ENCODE measurements around the gene PIBF1. TPM values are rescaled to one million over a fixed set of nuclear protein-coding genes. Genes with fewer than 3 reads are reported as not detected.
"Not testable (repeated sequence)": the region's sequence is repeated elsewhere in the genome, so short reads cannot be mapped to it uniquely, and the experiment has no call there.

Gene PIBF1
- total RNA-seq, 6 experiments from 2014 or later, result 5.3 to 10.9 (median 7.8) TPM

DNA sequence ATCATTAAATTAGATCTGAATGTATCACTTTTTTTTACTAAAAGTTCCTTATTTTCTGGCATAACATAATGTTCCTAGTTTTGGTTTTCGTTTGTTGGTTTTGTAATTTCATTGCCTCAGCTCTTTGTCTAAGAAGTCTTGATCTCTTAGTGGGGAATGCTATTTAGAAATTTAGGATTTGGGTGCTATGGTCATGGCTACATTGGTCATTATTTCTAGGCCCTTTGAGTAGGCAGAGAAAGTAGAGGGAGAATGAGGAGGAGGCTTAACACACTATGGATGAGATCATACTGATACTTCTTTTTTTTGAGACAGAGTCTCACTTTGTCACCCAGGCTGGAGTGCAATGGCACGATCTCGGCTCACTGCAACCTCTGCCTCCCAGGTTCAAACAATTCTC, 41.8 kb downstream of the PIBF1 start:
- Histone ChIP-seq H3K27ac (no peak overlapping the region), H3K4me3 (no peak overlapping the region), H3K27me3 (no peaks in the 10 kb centered on the region), H3K9me3 (no peaks in the 10 kb centered on the region), H3K36me3 (peaks cover 0 to 12% (median 6%) of the 10 kb centered on the region in 4 donors), H3K4me1 (no peaks in the 10 kb centered on the region)
- intact Hi-C loops (cut with DNase I), result no loop called here
- no peak for DNase-seq
- 88% methylated on average over 2 of the region's 3 CpGs for WGBS (ENCODE audit: insufficient coverage, low coverage, low lambda C conversion rate, missing lambda C conversion rate)
- no peak for ATAC-seq
- no peak for TF ChIP-seq POLR2A (IDR thresholded peaks at IDR 0.05)

DNA sequence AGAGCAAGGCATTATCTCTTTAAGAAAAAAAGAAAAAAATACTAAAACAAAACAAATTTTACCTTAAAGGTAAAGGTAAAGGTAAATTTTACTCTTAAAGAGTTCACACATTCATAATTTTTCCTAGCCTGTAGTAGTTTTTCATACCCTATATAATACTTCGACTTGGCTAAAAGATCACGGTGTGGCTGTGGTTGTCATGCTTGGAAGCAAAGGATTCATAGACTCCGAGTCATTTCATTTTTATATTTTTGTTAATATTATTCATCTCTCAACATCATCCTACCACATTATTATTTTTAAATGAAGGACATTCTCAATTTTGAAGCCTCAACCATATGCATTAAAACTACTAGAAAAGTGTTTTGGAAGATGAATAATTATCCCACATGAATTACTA, 52.7 kb downstream of the PIBF1 start:
- Histone ChIP-seq H3K4me3 (no peak overlapping the region), H3K9me3 (no peaks in the 10 kb centered on the region), H3K36me3 (peaks cover 0 to 3% (median 0%) of the 10 kb centered on the region in 4 donors), H3K4me1 (no peaks in the 10 kb centered on the region), H3K27me3 (no peaks in the 10 kb centered on the region), H3K27ac (no peak overlapping the region)
- WGBS (ENCODE audit: insufficient coverage, low coverage, low lambda C conversion rate, missing lambda C conversion rate), result 98% methylated on average over 3 of the region's 3 CpGs
- TF ChIP-seq, protein P1, sequence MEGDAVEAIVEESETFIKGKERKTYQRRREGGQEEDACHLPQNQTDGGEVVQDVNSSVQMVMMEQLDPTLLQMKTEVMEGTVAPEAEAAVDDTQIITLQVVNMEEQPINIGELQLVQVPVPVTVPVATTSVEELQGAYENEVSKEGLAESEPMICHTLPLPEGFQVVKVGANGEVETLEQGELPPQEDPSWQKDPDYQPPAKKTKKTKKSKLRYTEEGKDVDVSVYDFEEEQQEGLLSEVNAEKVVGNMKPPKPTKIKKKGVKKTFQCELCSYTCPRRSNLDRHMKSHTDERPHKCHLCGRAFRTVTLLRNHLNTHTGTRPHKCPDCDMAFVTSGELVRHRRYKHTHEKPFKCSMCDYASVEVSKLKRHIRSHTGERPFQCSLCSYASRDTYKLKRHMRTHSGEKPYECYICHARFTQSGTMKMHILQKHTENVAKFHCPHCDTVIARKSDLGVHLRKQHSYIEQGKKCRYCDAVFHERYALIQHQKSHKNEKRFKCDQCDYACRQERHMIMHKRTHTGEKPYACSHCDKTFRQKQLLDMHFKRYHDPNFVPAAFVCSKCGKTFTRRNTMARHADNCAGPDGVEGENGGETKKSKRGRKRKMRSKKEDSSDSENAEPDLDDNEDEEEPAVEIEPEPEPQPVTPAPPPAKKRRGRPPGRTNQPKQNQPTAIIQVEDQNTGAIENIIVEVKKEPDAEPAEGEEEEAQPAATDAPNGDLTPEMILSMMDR (IDR thresholded peaks at IDR 0.05), result no peak
- no peak for TF ChIP-seq POLR2A (IDR thresholded peaks at IDR 0.05)
- DNase-seq (no peak), ATAC-seq (no peak)
- intact Hi-C loops (cut with DNase I), result no loop called here

DNA sequence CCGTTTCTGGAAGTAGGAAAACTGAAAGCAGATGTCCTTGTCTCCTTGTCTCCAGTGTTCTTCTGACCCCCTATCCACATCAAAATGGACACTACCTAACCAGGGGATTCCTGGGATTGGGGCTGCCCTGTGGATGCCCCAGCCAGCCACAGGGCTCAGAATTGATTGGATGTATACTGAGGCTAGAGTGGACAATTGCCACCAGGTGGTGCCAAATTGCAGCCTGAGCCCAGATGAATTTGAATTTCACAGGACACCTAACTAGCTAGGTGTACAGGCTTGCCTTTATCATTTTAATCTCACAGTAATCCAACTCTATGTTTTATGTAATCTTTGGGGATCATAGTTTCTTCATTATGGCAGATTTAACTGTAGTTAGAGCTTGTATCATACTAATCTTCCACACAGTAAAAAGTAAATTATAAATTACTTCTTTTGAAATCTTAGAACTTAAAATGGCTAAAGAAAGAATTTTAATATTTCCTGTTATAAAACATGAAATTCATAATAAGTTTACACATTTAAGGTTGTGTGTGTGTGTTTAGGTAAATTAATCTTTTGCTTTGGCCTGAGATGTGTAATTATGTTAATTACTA, 58.0 kb downstream of the PIBF1 start:
- Histone ChIP-seq H3K9me3 (no peaks in the 10 kb centered on the region), H3K4me1 (no peaks in the 10 kb centered on the region), H3K36me3 (peaks cover 0 to 4% (median 1%) of the 10 kb centered on the region in 4 donors), H3K27me3 (no peaks in the 10 kb centered on the region), H3K4me3 (no peak overlapping the region), H3K27ac (no peak overlapping the region)
- no peak for TF ChIP-seq POLR2A (IDR thresholded peaks at IDR 0.05)
- TF ChIP-seq, protein P1 (IDR thresholded peaks at IDR 0.05), result peak; percentile 61 to 75 (median 68)
- ATAC-seq, result peak; percentile 90 to 97 (median 92)
- intact Hi-C loops (cut with DNase I), result no loop called here
- peak in 2 of 3 donors; percentile 36 to 65 for DNase-seq
- 50% methylated on average over 1 of the region's 1 CpG for WGBS (ENCODE audit: insufficient coverage, low coverage, low lambda C conversion rate, missing lambda C conversion rate)

DNA sequence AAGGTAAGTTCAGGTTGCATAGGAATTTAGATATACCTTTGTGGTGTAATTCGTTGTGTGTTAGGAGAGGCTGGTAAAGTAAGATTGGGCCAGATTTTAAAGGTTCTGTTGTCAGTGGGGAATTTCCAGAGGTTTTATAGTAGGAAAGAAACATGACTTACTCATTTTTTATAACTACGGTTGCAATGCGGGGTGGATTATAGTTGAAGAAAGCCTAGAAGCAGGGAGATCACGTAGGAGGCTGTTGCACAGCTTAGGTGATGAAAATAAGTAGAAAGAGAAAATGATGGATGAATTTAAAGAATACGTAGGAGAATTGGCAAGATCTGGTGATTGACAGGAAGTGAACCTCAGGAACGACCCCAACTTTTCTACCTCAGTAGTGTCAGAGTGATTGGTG, 61.1 kb downstream of the PIBF1 start:
- no peaks in the 10 kb centered on the region for H3K9me3 ChIP-seq
- no peaks in the 10 kb centered on the region for H3K4me1 ChIP-seq
- H3K4me3 ChIP-seq, result no peak overlapping the region
- ATAC-seq (no peak), DNase-seq (no peak)
- no peaks in the 10 kb centered on the region for H3K27me3 ChIP-seq
- no peak for TF ChIP-seq POLR2A (IDR thresholded peaks at IDR 0.05)
- TF ChIP-seq, protein P1 (IDR thresholded peaks at IDR 0.05), result no peak
- WGBS (ENCODE audit: insufficient coverage, low coverage, low lambda C conversion rate, missing lambda C conversion rate), result 97% methylated on average over 6 of the region's 6 CpGs
- no peak overlapping the region for H3K27ac ChIP-seq
- intact Hi-C loops (cut with DNase I), result no loop called here
- peaks cover 0 to 12% (median 0%) of the 10 kb centered on the region in 4 donors for H3K36me3 ChIP-seq

DNA sequence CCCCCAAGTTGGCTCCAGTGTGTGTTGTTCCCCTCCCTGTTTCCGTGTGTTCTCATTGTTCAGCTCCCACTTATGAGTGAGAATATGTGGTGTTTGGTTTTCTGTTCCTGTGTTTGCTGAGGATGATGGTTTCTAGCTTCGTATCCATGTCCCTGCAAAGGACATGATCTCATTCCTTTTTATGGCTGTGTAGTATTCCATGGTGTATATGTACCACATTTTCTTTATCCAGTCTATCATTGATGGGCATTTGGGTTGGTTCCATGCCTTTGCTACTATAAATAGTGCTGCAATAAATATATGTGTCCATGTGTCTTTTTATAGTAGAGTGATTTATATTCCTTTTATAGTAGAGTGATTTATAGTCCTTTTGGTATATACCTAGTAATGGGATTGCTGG, 63.2 kb downstream of the PIBF1 start:
- H3K4me1 ChIP-seq; intact Hi-C loops (cut with DNase I); H3K27ac ChIP-seq; ATAC-seq; H3K9me3 ChIP-seq; DNase-seq; H3K4me3 ChIP-seq; H3K27me3 ChIP-seq: not testable (repeated sequence)
- 83% methylated on average over 1 of the region's 2 CpGs for WGBS (ENCODE audit: insufficient coverage, low coverage, low lambda C conversion rate, missing lambda C conversion rate)
- H3K36me3 ChIP-seq, result peaks cover 0 to 12% (median 0%) of the 10 kb centered on the region in 4 donors
